ENCODE measurements around the gene RASGRF1. TPM values are rescaled to one million over a fixed set of nuclear protein-coding genes. Genes with fewer than 3 reads are reported as not detected.

Gene RASGRF1
- polyA plus RNA-seq, 1 donor: 0.61 TPM

- no peak for DNase-seq
- Histone ChIP-seq H3K4me1 (ENCODE audit: control insufficient read depth, insufficient read depth, low read length) (no peaks in the 10 kb centered on the region), H3K36me3 (ENCODE audit: control insufficient read depth, insufficient read depth, low read length) (peaks cover 61% of the 10 kb centered on the region), H3K9me3 (ENCODE audit: control insufficient read depth, low read depth, low read length) (no peaks in the 10 kb centered on the region), H3K27me3 (ENCODE audit: control insufficient read depth, insufficient read depth, low read length) (no peaks in the 10 kb centered on the region), H3K27ac (ENCODE audit: low read length) (no peak overlapping the region), H3K4me3 (ENCODE audit: low read length) (no peak overlapping the region)
- WGBS (ENCODE audit: insufficient coverage, low lambda C conversion rate): 100% methylated on average over 1 of the region's 2 CpGs
Measured at GRCh38 chr15:78912316-78912715, 178.3 kb downstream of the RASGRF1 start.

- no peak for DNase-seq
- no CpG with 5 or more reads among the region's 7 CpGs for whole genome bisulfite sequencing (ENCODE audit: insufficient coverage, low lambda C conversion rate)
- no peaks in the 10 kb centered on the region for H3K9me3 ChIP-seq (ENCODE audit: control insufficient read depth, low read depth, low read length)
- no peak overlapping the region for H3K4me3 ChIP-seq (ENCODE audit: low read length)
- H3K27ac ChIP-seq (ENCODE audit: low read length): no peak overlapping the region
- H3K4me1 ChIP-seq (ENCODE audit: control insufficient read depth, insufficient read depth, low read length): no peaks in the 10 kb centered on the region
- H3K27me3 ChIP-seq (ENCODE audit: control insufficient read depth, insufficient read depth, low read length): no peaks in the 10 kb centered on the region
- H3K36me3 ChIP-seq (ENCODE audit: control insufficient read depth, insufficient read depth, low read length): peaks cover 75% of the 10 kb centered on the region
Measured at GRCh38 chr15:78910271-78910670, 180.3 kb downstream of the RASGRF1 start.

Other genes starting within 250 kb of the RASGRF1 start
- 406 TPM for gene MORF4L1, start 217.9 kb downstream of the RASGRF1 start, polyA plus RNA-seq
- 340 TPM for gene CTSH, start 145.7 kb downstream of the RASGRF1 start, polyA plus RNA-seq
- not detected for gene ANKRD34C, start 191.9 kb upstream of the RASGRF1 start, polyA plus RNA-seq
- 58.9 TPM for gene TMED3, start 220.3 kb upstream of the RASGRF1 start, polyA plus RNA-seq

Measured in large intestine (tissue), 3 donors.